Type B pancreatic cell (in vitro differentiated cells): ENCODE results near the gene LPIN1. TPM values are rescaled to one million over a fixed set of nuclear protein-coding genes. Genes with fewer than 3 reads are reported as not detected.

ENCODE experiments used
- DNase-seq: peaks from one replicate; pipeline ENCODE4 v3.0.0; 2021; ENCODE audit warnings: mixed read lengths; ENCODE audit not compliant: unreplicated experiment; ENCODE audit errors: extremely low spot score
- H3K27ac Mint-ChIP-seq: 2 replicates; pipeline ENCODE4 v1.8.0; 2021; ENCODE audit warnings: mild to moderate bottlenecking, mixed read lengths
- H3K27me3 Mint-ChIP-seq: 2 replicates; pipeline ENCODE4 v1.8.0; 2021; ENCODE audit warnings: mixed read lengths
- H3K36me3 Mint-ChIP-seq: 2 replicates; pipeline ENCODE4 v1.8.0; 2021; ENCODE audit warnings: mixed read lengths
- H3K4me1 Mint-ChIP-seq: one replicate; pipeline ENCODE4 v1.8.0; 2021; ENCODE audit warnings: mixed read lengths; ENCODE audit not compliant: unreplicated experiment
- H3K4me3 Mint-ChIP-seq: 2 replicates; pipeline ENCODE4 v1.8.0; 2021; ENCODE audit warnings: mild to moderate bottlenecking, mixed read lengths
- H3K9me3 Mint-ChIP-seq: 2 replicates; pipeline ENCODE4 v1.8.0; 2021; ENCODE audit warnings: mixed read lengths
- CTCF ChIP-seq: fragments of 200-600 bp; sonication (generic); conservative IDR thresholded peaks from 2 replicates; pipeline ENCODE4 v1.5.0; 2021; ENCODE audit warnings: antibody characterized with exemption, mild to moderate bottlenecking
- total RNA-seq: library from RNA; stranded (reverse); gene quantifications from 2 replicates; pipeline ENCODE4 v1.2.1, GENCODE V29; 2021; ENCODE audit warnings: low replicate concordance

The LPIN1 gene
- total RNA-seq, 1 donor from 2014 or later: 26.8 TPM

- H3K27me3 Mint-ChIP-seq: no peaks in the 10 kb centered on the region
- H3K4me1 Mint-ChIP-seq: peaks cover 7% of the 10 kb centered on the region
- no peak overlapping the region for H3K27ac Mint-ChIP-seq
- no peak overlapping the region for H3K4me3 Mint-ChIP-seq
- peak; percentile 99 for TF ChIP-seq CTCF
- H3K36me3 Mint-ChIP-seq: peaks cover 21% of the 10 kb centered on the region
- DNase-seq: peak; percentile 84
- no peaks in the 10 kb centered on the region for H3K9me3 Mint-ChIP-seq
These were observed 32.7 kb downstream of the LPIN1 start for GRCh38 chr2:11778923-11779757.

GRCh38 chr2:11781602-11782001 lies 35.2 kb downstream of the LPIN1 start:
- DNase-seq: no peak
- H3K27me3 Mint-ChIP-seq: no peaks in the 10 kb centered on the region
- peaks cover 18% of the 10 kb centered on the region for H3K36me3 Mint-ChIP-seq
- no peaks in the 10 kb centered on the region for H3K9me3 Mint-ChIP-seq
- H3K4me1 Mint-ChIP-seq: peaks cover 6% of the 10 kb centered on the region
- no peak overlapping the region for H3K4me3 Mint-ChIP-seq
- TF ChIP-seq CTCF: no peak
- no peak overlapping the region for H3K27ac Mint-ChIP-seq

- no peaks in the 10 kb centered on the region for H3K27me3 Mint-ChIP-seq
- H3K36me3 Mint-ChIP-seq: peaks cover 24% of the 10 kb centered on the region
- no peak for DNase-seq
- no peak for TF ChIP-seq CTCF
- H3K27ac Mint-ChIP-seq: no peak overlapping the region
- no peak overlapping the region for H3K4me3 Mint-ChIP-seq
- H3K9me3 Mint-ChIP-seq: no peaks in the 10 kb centered on the region
- H3K4me1 Mint-ChIP-seq: no peaks in the 10 kb centered on the region
These were observed 37.8 kb downstream of the LPIN1 start for GRCh38 chr2:11784280-11784679.

GRCh38 chr2:11784747-11785610 lies 38.5 kb downstream of the LPIN1 start:
- peaks cover 29% of the 10 kb centered on the region for H3K36me3 Mint-ChIP-seq
- H3K4me3 Mint-ChIP-seq: peak overlapping the region; percentile 72
- H3K4me1 Mint-ChIP-seq: no peaks in the 10 kb centered on the region
- H3K9me3 Mint-ChIP-seq: no peaks in the 10 kb centered on the region
- H3K27ac Mint-ChIP-seq: no peak overlapping the region
- H3K27me3 Mint-ChIP-seq: no peaks in the 10 kb centered on the region
- TF ChIP-seq CTCF: peak; percentile 99
- DNase-seq: peak; percentile 77

- Mint-ChIP-seq H3K27me3 (no peaks in the 10 kb centered on the region), H3K36me3 (peaks cover 31% of the 10 kb centered on the region), H3K27ac (no peak overlapping the region), H3K4me3 (no peak overlapping the region), H3K9me3 (no peaks in the 10 kb centered on the region), H3K4me1 (no peaks in the 10 kb centered on the region)
- no peak for TF ChIP-seq CTCF
- DNase-seq: no peak
These were observed 39.1 kb downstream of the LPIN1 start for GRCh38 chr2:11785611-11785940.
